Stimulated activated CD8-positive, alpha-beta memory T cell treated with anti-CD3 and anti-CD28 coated beads, Interleukin-2, amount 100 ng/mL, for 48 hours (primary cell): ENCODE measurements around the gene MSANTD4.
"Not testable (repeated sequence)": the region's sequence is repeated elsewhere in the genome, so short reads cannot be mapped to it uniquely, and the experiment has no call there.

Experiments used
- DNase-seq, 2 donors: peaks; one replicate each; pipeline ENCODE4 v3.0.0-alpha.2; 2020; ENCODE audit warnings: low read depth in 2 of 2

Gene MSANTD4

DNA sequence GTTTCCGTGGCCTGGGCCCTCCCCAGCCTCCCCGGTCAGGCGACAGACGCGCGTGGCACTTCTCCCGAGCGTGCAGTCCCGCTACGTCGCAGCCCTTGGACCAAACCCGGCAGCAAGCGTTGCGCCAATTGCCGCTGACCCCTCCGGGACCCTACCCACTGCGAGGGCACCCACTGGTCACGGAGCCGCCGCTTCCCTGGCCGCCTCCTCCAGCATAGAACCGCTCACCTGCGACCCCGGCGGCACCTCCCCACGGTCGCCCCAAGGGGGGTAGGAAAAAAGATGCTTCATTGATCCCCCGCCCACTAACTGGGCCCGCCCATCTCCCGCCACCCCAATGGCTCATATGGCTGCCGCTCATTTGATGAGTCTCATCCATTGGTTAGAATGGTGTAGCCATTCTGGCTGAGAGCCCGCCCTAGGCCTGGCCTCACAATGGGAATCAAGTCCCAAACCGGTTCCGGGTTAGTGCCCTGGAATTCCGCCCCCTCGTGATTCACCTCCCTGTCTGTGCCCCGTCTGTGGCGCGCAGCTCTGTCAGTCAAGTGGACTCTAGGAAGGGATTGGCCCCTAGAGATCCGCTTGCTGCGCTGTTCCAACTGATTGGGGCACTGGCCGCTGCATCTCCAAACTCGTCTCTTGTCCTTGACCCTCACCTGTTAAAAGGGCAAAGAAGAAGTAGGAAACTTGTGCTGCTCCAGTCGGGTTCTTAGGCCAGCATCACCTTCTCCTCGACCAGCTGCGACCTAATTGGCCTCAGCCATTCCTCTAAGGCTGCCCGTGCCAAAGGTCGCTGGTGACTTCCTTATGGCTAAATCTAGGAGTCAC lies at the start of gene MSANTD4:
MSANTD4 (minus strand) TSS at position 274 of the 828 bp plus-strand sequence. CDS start 11,323 bp downstream, outside the sequence.
- DNase-seq, result peak; percentile 89 to 93

DNA sequence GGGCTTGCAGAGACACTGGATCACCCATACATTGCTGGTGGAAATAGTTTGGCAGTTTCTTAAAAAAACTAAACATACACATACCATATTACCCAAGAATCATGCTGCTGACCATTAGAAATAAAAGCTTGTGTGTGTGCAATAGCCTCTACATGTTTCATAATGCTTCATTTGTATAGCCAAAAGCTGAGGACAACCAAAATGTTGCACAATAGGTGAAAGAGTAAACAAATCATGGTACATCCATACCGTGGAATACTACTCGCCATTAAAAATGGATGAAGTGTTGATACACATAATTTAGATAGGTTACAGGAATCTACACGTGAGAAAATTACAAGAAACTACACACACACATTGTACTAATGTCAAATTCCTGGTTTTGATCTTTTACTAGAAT lies 48.6 kb upstream of the MSANTD4 start:
- no peak for DNase-seq

DNA sequence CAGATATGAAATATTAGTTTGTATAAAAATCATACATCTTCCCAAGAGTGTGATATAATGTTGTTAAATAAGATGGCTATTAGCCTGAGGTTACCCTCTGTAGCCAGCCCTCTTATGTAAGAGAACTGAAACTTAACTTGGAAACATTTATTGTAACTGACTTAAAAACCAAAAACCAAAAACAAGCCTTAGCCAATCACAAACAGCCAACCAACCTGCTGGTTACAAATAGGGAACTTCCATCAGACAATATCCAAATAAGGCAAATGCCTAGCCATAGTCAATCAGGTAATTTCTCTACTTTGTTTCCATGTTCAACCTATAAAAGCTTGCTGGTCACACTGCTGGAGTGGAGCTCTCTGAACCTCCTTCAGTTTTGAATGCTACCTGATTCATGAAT lies 41.0 kb upstream of the MSANTD4 start:
- no peak for DNase-seq

DNA sequence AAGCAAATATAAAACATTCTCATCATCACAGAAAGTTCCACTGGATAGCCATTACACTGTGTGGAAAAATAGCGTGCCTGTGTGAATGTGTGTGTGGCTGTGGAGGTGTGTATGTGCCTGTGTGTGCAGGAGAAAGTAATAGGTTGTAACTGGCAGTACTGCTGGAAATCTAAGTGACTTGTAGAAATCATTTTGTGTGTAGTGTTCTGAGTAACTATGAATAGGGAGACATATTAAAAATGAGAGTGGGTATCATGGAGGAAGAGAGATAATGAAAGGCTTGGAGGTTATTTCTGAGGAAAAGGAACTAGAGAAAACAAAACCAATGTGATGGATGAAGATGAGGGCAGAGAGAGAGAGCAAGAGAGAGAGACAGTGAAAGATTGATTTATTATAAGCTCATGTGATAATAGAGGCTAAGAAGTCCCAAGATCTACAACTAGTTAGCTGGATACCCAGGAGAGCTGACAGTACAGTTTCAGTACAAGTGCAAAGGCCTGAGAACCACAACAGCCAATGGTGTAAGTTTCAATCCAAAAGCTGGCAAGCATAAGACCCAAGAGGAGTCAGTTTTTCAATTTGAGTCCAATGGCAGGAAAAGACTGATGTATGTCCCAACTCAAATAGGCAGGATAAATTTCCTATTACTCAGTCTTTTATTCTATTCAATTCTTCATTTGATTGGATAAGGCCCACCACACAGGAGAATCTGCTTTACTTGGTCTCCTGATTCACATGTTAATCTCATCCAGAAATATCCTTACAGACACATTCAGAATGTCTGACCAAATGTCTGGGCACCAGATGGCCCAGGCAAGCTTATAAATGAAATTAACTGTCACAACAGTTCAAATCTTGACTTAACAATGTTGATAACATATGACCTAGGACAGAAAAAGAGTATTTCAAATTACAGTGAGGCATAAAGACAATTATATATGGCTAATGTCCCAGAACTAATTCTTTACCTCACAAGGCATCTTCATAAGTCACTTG lies 40.2 kb upstream of the MSANTD4 start:
- no peak for DNase-seq

DNA sequence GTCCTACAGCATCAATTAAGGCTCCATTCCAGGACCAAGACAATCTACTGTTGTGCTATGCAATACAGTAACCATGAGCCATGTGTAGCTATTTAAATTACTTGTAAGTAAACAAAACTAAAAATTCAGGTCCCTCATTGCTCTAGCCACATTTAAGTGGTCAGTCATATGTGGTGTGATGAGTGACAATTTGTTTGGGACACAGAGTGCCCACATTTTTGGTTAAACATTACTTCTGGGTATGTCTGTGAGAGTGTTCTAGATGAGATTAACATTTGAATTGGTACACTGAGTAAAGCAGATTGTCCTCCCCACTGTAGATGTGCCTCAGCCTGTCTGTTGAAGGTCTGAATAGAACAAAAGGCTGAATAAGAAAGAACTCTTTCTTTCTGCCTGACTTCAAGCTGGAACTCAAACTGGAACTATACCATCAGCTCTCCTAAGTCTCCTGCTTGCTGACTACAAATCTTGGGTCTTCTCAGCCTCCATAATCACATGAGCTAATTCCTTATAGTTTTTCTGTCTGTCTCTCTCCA lies 39.3 kb upstream of the MSANTD4 start:
- DNase-seq, result no peak

DNA sequence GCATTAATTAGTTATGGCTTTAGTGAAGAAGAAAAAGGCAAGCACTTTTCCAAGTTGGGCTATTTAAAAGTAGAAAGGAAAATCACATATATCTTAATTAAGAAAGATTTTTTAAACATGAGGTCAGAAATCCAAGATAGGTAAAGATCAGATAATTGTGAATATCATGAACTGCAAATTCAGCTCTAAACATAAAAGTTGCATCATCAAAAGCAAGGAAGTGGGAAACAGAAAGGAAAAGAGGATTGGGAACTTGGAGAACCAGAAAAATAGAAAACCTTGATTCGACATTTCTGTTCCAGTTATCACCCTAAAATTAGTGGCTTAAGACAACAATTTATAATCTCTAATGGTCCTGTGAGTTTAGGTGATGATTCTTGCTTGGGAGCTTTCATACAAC lies 37.6 kb upstream of the MSANTD4 start:
- DNase-seq, result no peak

DNA sequence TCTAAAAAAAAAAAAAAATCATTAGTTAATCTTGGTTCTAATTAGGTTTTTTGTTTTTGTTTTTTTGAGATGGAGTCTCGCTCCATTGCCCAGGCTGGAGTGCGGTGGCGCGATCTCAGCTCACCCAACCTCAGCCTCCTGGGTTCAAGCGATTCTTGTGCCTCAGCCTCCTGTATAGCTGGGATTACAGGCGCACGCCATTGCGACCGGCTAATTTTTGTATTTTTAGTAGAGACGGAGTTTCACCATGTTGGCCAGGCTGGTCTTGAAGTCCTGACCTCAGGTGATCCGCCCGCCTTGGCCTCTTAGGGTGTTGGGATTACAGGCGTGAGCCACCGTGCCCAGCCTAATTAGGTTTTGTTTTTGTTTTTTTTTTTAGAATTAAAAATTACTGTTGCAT lies 36.3 kb upstream of the MSANTD4 start:
- DNase-seq, result not testable (repeated sequence)

DNA sequence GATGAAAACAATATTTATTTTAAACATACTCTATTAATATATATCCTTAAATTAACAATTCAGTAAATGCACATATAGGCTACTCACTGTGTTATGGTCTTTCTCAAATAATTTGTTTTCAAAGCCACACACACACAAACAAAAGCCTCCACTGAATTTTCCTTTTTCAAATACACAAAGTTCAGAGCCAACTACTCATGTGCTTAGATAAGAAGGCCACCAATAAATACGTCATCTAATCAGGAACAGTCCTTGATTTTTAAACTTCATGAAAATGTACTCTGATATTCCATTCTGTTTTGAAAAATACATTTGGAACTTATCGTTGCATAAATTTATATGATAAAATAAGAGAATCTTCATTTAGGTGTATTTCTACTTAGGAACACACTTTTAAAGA lies 29.1 kb upstream of the MSANTD4 start:
- DNase-seq, result no peak

DNA sequence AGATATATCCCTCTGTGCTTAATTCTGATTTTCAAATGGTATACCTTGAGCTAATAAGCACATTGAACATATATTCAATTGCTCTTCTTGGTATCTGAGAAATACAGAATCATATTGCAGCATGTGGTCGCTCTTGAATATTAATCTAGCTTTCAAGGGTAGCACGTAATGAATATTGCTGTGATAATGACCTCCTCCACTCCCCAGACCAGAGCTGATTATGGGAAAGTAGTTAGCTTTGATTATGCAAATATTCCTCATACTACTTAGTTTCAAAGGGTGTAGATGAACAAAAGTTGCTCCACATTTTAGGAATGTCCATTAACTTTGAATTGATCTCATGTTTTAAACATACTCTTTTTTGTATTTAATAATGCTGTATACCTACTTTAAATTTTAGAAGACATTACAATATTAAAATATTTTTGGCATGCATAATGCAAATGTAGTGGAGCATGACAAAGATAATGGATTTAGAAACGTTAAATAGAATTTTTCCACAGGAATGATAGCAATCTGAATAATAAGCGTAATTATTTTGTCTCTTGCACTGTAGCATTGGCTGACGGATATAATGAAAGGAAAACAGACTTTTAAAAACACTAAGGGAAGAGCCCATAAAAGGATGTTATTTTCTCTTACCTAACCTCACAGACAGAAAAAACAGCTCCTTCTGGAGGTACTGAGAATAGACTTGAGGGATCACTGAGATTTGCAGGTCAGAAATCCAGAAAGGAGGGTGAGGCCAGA lies 27.9 kb upstream of the MSANTD4 start:
- no peak for DNase-seq

DNA sequence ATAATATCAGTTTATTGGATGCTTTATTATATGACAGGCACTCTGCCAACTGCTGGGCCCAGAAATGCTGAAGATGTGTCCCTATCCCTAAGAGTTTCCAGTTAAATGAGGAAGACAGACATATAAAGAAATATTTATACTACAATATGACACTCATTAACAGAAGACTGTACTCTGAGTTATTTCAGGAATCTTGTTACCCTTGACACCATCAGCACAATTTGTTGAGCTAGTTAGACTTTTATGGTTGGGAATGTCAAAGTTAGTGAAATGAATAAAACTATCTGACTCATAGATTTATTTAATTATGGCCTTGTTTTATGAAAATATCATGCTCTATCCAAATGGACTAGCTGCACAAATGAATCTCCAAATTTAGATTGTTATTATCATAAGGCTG lies 25.6 kb upstream of the MSANTD4 start:
- DNase-seq, result no peak

DNA sequence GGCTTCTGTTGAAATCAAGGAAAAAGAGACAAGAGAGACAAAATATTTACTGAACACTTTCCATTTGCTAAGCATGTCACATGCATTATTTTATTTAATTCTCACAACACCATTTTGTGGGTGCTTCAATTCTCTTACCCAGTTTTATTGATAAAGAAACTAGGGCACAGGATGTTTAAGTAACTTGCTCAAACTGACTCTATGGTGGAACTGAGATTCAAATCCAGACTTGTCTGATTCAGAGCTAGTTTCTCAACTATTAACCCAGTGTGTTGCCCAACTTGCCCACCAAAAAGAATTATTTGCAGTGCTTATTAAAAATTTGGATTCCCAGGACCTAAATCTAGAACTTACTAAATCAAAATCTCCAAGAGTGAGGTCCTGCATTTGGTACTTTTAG lies 21.5 kb upstream of the MSANTD4 start:
- no peak for DNase-seq

DNA sequence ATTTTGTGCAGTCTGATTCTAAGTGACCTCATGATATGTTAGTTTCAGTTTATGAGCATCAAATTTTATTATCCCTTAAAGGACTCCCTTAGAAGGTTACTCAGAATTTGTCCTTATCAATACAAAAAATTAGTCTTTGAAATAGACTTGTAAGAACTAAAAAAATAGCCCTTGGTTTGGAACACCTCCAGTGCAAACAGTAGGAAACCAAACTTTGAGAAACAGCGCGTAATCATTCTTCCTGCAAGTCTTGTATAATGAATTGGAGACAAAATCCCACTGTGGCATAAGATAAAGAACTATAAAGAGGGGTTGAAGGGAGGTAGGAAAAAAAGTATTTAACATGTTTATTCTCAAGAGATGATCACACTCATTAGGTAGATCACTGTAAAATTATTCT lies 10.8 kb upstream of the MSANTD4 start:
- no peak for DNase-seq

DNA sequence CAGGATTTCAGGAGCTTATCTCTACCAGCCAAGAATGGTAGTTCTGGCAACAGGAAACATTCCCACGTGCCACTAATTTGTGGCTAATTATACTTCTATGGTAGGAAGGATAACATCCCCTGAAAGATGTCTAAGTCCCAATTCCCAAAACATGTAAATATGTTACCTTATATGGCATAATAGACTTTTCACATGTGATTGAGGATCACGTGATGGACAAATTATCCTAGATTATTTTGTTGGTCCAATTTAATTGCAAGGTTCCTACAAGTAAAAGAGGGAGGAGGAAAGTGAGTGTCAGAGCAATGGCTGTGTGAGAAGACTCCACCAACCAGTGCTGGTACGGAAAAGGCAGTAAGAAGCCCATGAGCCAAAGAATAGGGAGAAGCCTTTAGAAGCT lies 9.9 kb upstream of the MSANTD4 start:
- no peak for DNase-seq

DNA sequence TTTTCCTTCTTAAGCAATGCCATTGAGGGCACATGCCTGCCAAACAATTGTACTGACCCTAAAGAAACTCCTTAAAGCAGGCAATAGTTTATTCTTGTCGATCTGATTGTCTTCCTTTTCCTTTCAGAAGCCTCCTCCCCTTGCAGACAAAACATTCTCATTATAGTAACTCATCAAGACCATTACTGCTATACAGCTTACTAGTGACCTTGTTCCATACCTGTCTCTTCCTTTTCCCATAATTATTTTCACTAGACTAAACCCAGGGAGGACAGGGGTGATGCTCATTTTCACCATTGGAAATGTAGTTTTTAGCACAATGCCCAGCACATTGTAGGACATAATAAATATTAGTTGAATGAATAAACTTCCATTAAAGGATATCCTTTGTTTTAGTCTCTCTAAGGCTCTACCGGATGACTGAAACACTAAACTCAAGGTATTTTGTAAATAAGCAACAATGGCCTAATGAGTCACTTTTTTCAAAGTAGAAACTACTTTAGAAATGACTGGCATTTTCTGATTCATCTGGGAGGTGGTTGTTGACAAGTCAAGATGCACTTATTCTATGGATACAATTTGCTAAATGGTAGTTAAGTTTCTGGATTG lies 9.3 kb upstream of the MSANTD4 start:
- DNase-seq, result no peak

DNA sequence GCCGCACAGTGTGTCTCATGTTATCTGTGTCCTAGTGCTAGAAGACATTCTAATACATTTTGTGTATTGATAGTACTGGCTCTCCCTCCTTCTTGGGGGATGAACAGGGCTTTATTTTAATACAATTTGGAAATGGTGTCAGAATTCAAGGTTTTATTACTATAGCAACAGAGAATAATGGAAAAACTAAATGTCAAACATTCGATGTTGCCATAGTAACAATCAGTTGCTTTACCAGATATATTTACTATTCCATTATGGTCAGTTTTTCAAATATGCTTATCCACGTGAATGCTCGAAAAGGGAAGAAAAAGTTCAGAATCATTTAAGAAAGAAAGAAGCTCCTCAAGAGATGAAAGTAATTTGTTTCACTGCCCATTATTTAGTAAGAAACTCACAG lies 8.6 kb upstream of the MSANTD4 start:
- DNase-seq, result no peak

DNA sequence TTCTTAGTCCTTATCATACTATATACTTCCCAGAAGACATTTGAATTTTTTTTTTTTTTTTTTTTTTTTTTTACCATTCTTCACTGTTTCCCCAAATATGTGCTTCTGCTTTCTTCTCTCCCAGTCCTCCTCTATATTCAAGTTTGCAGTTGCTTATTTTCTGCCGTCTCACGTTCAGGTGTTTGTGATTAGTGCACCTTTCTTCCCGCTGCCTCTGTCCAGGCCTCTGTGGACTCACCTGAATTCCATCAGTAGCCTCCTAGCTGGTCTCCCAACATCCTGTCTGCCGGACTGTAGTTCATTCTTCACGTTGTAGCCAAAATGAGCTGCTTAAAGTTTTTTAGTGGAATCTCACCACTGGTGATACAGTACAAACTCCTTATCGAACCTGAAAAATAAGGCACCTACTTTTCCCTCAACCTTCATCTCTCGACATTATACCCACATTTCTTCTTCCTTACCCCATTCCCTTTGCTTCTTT lies 795 bp upstream of the MSANTD4 start:
- no peak for DNase-seq

DNA sequence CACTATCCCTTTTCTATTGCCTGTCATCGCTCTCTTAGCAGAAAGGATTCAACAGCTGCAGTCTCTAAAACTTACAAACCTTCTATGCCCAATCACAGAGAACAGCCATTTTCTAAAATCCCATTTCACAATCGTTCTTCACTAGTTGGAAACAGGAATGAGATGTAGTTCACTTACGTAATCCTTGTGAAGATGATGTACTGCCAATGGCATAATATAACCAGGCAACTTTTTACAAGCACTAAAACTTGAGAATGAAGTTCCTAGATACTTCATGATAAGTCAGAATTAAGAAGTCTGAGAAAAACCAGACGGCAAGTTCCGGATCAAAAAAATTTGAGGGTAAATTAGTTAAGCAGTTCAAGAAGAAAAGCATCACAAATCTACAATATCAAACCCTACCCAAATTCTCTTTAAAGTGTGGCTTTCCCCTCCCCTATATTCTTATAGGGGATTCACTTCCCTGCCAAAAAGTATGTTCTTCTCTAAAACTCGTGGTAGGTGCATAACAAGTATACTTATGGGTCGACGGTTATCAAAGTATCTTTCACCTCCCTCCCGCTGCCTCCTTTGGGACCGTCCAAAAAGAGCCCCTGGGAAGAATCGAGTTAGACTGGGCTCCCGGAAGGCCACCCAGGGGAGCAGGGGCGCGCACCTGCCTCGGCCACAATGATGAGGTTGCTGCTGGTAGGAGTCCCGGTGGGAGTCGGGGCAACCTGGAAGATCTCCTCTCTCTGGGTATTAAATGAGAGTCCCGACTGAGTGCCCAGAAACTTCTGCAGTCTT lies 666 bp downstream of the MSANTD4 start:
- no peak for DNase-seq

DNA sequence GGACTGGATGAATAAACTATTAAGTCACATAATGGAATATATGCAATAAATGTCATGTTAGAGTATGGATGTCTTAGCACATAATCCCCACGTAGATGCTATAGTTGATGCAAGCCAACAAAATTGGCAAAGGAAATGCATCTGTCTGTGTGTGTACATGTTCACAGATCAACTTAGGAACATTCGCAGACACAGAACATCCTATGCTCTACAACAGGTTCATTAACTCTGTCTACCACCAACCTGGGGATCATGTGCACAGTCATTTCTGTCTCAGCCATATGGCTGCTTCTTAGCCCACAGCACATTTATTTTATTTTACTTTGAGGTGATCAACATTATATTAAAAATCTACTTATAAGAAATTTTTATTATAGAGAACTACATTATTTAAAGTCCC lies 4.9 kb downstream of the MSANTD4 start:
- DNase-seq, result no peak

DNA sequence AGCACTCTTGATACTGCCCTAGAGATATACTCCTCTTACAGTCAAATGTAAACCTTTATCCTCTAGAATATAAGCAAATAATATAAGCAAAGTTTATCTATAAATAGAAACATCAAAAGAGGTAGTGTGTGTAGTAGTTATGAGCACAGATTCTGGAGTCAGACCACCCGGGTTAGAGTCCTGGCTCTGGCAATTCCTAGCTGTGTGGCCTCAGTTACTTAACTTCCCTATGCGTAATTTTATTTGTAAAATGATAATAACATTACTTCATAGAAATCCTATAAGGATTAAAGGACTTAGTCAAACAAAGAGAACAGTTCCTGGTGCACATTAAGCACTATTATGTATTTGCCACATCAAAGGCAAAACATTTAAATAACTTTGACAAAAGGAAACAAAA lies 7.0 kb downstream of the MSANTD4 start:
- DNase-seq, result no peak

DNA sequence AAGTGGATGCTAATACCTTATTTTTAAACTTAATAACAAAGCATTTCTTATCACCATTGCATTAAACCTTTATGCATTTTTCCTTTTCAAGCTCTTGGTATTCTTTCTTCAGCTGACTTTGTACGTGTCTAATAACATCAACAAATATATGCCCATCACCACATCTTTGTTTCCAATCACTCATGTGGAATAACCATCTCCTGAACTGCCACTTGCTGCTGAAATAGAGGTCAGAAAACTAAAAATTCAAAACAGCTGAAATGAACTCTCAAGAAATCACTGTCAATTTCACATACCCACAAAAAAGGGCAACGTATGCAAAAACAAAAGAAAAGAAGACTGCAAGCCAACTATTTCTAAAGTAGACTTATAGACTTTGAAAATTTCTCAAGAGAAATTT lies 7.4 kb downstream of the MSANTD4 start:
- no peak for DNase-seq
